GM18498 (cell line): ENCODE results near the gene CACNA1D.

Experiments
- ATAC-seq: cut with Tn5 transposase; IDR thresholded peaks from one replicate; pipeline ENCODE4 v1.9.1; 2021; ENCODE audit warnings: mild to moderate bottlenecking, moderate library complexity; ENCODE audit not compliant: unreplicated experiment

Gene CACNA1D

GRCh38 chr3:53708001-53708621, 213.7 kb downstream of the CACNA1D start:
- ATAC-seq: no peak

GRCh38 chr3:53709256-53709655, 214.8 kb downstream of the CACNA1D start:
- ATAC-seq: no peak

- ATAC-seq: peak; percentile 71
Measured at GRCh38 chr3:53709860-53710674, 215.7 kb downstream of the CACNA1D start.

GRCh38 chr3:53711387-53711786, 217.0 kb downstream of the CACNA1D start:
- ATAC-seq: no peak

GRCh38 chr3:53712817-53713388, 218.5 kb downstream of the CACNA1D start:
- ATAC-seq: peak; percentile 45

GRCh38 chr3:53713626-53714025, 219.2 kb downstream of the CACNA1D start:
- ATAC-seq: no peak

- no peak for ATAC-seq
Measured at GRCh38 chr3:53715815-53716483, 221.5 kb downstream of the CACNA1D start.

GRCh38 chr3:53716998-53717397, 222.6 kb downstream of the CACNA1D start:
- no peak for ATAC-seq

- no peak for ATAC-seq
Measured at GRCh38 chr3:53718462-53718861, 224.1 kb downstream of the CACNA1D start.

GRCh38 chr3:53719796-53720195, 225.4 kb downstream of the CACNA1D start:
- no peak for ATAC-seq

GRCh38 chr3:53721187-53722119, 227.0 kb downstream of the CACNA1D start:
- ATAC-seq: no peak

- no peak for ATAC-seq
Measured at GRCh38 chr3:53724566-53724965, 230.2 kb downstream of the CACNA1D start.

- no peak for ATAC-seq
Measured at GRCh38 chr3:53725387-53725995, 231.1 kb downstream of the CACNA1D start.

GRCh38 chr3:53726643-53727042, 232.2 kb downstream of the CACNA1D start:
- ATAC-seq: no peak

- no peak for ATAC-seq
Measured at GRCh38 chr3:53728606-53729005, 234.2 kb downstream of the CACNA1D start.

GRCh38 chr3:53729159-53729558, 234.7 kb downstream of the CACNA1D start:
- ATAC-seq: no peak

- ATAC-seq: peak; percentile 62
Measured at GRCh38 chr3:53729618-53730017, 235.2 kb downstream of the CACNA1D start.

GRCh38 chr3:53730576-53730975, 236.2 kb downstream of the CACNA1D start:
- ATAC-seq: no peak

- no peak for ATAC-seq
Measured at GRCh38 chr3:53731934-53732624, 237.7 kb downstream of the CACNA1D start.
